ENCODE measurements around the gene BABAM1.
A peak's percentile ranks its signal among the peaks of the same experiment; 100 is the strongest.

BABAM1 gene

DNA sequence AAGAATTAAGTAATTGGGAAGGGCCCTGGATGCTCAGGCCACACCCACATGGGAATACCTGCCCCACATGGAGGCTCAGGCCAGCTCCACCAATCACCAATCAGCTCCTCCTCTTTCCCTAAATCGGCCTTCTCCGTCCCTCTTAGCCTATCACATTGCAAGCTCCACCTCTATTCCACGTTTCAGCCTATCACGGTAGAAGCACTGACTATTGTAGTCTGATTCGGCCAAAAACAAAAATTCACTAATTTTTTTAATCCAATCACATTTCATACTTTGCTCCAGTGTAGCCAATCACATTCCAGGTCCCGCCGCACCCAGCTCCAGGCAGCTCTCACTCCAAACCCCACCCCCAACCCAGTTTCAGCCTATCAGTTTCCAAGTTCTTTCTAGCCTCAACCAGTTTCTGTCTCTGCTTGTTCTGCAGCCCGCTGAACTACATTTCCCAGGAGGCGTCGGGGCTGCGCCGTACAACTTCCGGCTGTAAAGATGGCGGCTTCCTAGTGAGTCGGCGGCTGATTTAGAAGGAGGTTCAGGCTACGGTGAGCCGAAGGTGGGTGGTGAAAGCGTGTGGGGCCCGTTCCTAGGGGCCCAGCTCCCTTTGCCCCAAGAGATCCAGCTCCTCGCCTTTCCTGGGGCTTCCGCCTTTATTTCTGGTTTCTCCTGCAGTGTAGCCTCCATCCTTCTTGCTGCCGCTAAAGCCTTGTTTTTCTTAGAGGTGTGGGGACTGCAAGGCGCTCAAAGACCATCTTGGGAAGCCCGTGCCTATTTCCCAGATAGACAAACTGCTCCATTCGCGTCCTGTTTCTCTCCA, at the start of gene BABAM1:
TSS of gene BABAM1 (plus strand) at position 469 of the 814 bp plus-strand sequence. CDS start 1,364 bp downstream, outside the sequence.
- peak; percentile 95 for DNase-seq

- DNase-seq: no peak
Observed at GRCh38 chr19:17219286-17219685, 48.0 kb upstream of the BABAM1 start.

GRCh38 chr19:17220207-17220758, 47.0 kb upstream of the BABAM1 start:
- no peak for DNase-seq

DNA sequence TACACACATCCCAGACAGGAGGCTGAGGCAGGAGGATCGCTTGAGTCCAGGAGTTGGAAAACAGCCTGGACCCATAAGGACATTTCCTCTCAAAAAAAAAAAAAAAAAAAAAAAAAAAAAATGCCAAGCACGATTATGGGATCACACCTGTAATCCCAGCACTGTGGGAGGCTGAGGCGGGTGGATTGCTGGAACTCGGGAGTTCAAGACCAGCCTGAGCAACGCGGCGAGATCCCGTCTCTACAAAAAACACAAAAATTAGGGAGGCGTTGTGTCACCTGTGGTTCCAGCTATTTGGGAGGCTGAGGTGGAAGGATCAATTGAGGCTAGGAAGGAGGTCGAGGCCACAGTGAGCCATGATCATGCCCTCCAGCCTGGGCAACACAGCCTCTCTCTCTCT, 42.2 kb upstream of the BABAM1 start:
- no peak for DNase-seq

DNA sequence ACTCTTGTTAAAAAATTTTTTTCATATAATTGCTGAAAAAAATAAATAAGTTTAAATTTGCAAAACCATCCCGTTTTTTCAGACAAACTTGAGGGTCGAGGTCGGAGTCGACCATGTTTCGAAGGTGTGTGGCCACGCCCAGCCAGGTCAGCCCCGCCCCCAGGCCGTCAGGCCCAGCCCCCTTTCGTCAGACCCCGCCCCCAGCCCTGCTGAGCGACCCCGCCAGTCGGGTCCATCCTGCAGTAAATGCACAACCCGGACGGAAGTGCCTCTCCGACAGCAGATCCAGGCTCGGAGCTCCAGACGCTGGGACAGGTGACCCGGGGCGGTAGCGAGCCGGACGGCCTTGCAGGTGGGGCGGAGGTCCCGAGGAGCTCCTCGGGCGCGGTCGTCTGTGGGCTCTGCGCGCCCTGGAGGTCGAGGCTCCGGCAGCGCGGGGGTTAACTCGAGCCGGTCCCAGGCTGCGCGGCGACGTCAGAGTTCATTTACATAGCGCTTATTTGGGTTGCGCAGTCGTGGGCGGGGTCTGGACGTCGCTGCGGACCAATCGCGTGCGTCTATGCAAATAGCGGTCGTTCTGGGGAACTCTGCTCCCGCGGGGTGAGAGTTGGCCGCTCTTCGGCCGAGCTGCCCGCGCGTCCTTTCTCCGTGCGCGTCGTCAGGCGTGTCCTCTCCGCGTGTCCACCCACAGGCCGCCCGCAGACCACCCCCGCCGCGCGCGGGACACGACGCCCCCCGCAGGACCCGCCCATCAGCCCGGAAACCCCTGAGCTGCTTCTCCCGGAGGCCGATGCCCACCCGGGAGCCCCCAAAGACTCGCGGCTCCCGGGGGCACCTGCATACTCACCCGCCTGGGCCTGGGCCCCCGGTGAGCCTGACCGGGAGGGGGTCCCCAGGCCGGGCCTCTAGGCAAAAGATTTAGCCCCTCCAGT, 41.0 kb upstream of the BABAM1 start, which contains the start of gene OCEL1:
TSS of gene OCEL1 (plus strand) at position 225 of the 932 bp plus-strand sequence. CDS start at position 247, 22 bp downstream.
- DNase-seq: peak; percentile 94

- no peak for DNase-seq
Observed at GRCh38 chr19:17227798-17228367, 39.4 kb upstream of the BABAM1 start.

- no peak for DNase-seq
Observed at GRCh38 chr19:17229890-17230289, 37.4 kb upstream of the BABAM1 start.

DNA sequence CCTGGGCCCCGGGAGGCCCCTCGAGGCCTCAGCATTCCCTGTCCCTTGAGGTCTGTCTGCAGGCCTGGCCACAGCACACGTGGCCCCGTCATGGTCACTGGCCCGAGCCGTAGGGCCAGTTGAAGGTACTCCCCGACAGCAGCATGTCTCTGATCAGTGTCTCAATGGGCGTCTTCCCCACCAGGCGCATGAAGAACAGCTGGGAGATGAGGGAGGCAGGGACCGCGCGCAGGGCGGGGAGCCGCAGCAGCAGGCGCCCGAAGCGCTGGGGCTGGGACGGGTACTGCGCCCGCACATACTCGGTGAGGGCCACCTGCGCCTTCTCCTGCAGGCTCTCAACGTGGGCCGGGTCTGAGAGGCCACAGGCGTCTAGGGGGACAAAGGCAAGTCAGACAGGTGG, 35.0 kb upstream of the BABAM1 start:
- DNase-seq: no peak

DNA sequence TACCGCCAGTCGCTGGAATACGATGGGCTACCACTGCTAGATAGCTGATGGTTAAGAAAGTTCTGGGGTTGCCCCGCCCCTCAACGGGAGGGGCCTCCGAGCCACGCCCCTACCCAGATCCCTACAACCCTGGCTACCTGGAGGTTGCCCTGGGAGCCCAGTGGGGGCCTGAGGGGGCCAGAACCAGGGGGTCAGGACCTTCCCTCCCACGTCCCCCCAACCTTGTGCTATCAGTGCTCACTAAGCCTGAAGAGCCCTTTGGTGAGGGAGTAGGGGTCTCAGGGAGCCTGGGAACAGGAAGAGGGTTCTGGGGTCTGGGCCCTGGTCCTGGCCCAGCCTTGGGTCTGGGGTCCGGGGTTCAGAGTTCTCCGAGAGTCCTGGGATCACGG, 32.3 kb upstream of the BABAM1 start:
- peak; percentile 33 for DNase-seq

- peak; percentile 33 for DNase-seq
Observed at GRCh38 chr19:17235300-17235970, 31.8 kb upstream of the BABAM1 start.

DNA sequence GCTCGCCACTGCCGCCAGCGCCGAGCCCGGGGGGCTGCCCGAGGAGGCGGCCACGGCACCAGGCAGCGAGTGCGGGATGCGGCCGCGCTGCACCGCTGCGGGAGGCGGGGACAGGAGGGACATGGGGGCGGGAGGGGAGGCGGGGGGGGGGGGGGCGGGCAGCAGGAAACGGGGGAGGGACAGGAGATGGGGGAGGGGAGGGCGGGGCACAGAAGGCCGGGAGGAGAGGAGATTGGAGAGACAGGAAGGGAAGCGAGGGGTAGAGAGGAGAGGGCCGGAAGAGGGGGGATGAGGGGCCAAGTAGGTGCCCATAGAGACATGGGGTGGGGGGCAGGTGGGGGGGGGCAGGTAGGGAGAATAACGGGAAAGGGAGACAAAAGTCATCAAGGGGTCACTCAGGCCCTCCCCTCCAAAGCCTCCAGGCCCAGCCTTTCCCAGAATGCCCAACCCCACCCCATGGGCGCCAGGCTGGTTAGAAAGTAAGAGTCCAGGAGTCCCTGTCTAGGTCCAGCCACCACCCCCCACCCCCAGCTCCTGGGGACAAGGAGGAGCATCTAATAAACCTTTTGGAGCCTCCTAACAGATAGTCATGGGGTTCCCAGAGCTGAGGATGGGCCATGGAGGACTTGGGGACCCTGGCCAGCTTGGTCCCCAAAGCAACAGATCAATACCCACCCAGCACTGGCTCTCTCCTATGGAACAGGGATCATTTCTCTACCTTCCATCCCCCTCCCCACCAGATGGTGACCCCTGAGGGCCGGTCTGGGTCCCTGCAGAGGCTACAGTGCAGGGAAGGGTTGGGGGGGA, 31.1 kb upstream of the BABAM1 start:
- peak; percentile 5 for DNase-seq

DNA sequence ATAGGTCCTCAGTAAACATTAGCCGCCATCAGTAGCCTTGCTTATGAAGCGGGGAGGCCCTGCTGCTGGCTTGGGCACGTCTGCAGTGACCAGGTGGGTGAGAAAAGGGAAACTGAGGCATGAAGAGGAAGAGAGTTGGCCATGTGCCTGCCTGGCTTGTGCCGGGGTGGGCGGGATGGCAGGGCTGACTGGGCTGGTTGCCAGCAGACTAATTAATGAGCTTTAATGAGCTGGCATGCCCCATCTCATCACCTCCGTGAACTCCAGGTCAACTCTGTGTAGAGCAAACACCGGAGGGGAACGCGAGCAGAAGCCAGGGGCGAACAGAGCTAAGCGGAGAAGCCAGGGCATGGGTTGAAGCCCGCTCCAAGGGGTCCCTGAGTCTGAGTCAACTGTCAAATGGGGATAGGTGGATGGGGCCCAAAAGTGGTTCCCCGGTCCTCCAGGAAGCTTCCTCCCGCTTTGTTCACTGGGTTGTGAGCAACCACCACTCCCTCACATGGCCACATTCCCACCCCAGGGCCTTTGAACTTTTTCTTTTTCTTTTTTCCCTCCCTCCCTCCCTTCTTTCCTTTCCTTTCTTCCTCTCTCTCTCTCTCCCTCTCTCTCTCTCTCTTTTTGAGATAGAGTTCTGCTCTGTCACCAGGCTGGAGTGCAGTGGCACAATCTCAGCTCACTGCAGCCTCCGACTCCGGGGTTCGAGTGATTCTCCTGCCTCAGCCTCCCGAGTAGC, 30.3 kb upstream of the BABAM1 start:
- no peak for DNase-seq

GRCh38 chr19:17237747-17238706, 29.2 kb upstream of the BABAM1 start:
- DNase-seq: no peak

DNA sequence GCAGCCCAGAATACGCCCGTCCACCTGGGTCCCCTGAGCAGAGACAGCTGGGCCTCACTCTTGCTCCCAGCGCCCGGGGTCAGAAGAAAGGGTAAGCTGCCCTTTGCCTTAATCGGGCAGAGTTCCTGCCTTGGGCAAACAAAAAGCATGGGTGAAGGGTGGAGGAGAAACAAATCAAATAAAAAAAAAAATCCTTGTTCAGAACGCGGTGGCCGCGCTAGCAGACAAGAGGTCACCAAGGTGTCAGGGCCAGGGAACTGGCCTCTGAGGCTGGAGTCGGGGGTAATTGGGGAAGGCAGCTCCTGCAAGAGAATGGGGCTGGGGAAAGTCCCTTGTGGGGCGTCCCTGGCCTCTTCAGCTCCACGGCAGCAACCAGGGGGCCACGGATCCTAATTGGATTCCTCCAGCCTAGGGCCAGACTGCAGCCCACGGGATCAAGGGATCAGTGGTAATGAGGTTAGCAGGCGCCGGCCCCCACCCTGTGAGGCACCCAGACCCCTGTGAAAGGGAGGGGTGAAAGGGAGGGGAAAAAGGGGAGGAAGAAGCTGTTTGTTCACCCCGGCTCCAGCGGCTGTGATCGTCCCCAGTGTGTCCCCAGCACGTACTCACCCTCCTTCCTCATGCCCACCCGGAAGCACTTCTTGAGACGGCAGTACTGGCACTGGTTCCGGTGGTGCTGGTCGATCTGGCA, 27.0 kb upstream of the BABAM1 start:
- DNase-seq: no peak

DNA sequence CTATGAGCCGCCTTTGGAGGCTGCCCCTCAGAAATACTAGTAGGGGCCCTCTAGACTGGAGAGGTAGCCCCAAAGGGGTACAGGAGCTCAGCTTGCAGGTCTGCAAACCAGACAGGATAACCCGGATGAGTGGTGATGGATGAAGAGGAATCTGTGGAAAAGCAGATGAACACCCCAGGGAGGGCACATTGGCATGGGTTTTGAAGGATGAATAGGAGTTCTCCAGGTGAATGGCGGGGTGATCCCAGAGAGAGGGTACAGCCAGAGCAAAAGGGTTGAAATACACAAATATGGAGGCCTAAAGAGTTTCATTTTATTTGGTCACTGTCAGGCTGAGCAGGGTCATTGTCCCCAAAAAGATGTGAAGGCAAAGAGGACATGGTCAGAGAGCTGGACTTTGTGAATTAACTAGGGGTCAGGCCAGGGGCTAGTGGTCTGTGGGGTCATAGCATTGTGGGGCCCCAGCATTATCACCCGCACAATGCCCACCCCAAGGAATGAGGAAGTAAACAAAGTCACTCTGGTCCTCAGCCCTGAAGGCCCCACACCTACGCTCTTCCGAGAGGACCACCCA, 26.3 kb upstream of the BABAM1 start:
- no peak for DNase-seq

DNA sequence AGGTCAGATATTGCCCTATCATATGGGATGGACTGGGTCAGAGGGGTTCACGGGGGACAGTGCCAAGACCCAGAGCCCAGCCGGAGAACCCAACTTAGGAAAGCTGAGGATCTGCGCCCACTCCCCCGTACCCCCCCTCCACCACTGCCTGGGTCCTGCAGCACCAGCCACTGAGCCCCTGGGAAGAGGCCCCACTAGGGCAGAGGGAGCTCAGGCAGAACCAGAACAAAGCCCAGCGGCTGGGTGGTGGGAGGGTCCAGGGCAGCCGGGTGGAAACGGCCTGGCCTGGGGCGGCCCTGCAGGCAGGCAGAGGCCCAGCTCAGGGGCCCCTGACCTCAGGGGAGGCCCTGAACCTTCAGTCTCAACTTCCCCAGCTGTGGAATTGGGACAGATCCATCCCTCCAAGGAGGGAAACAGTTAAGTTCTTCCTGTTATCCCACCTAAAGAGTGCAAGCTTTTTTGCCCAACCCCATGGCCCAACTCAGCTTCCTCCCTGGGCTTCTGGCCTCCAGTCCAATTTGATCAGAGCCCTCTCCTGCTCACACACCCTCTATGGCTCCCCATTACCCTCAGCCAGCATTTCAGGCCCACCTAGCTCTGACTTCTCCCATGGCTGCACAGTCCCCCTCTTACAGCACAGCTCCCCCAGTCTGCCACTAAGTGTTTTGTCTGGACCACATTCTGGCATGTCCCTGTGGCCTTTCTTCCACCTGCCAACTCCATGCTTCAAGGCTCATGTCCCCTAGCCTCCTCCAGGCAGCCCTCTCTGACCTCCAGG, 24.6 kb upstream of the BABAM1 start:
- DNase-seq: no peak

GRCh38 chr19:17243211-17243829, 23.9 kb upstream of the BABAM1 start:
- no peak for DNase-seq
